Liver (tissue), 9 donors: ENCODE results near the gene PPDPF. TPM values are rescaled to one million over a fixed set of nuclear protein-coding genes. Genes with fewer than 3 reads are reported as not detected.
A peak's percentile ranks its signal among the peaks of the same experiment; 100 is the strongest.

Source experiments
- DNase-seq: peaks from one replicate; pipeline ENCODE4 v3.0.0-alpha.2; 2017; ENCODE audit warnings: low spot score
- H3K27ac ChIP-seq, 2 donors: one replicate each; pipeline ENCODE4 v1.7.0; 2013; ENCODE audit warnings: inconsistent platforms in 2 of 2, low read length in 2 of 2, control low read depth in 1 of 2, low read depth in 1 of 2, mild to moderate bottlenecking in 1 of 2
- H3K27me3 ChIP-seq, 4 donors: one replicate each; pipeline versions ENCODE4 v1.6.1 to v1.7.0; 2013; ENCODE audit warnings: low read length in 3 of 4, inconsistent platforms in 1 of 4, mild to moderate bottlenecking in 1 of 4, moderate library complexity in 1 of 4; ENCODE audit not compliant: control insufficient read depth in 4 of 4, insufficient read depth in 4 of 4
- H3K36me3 ChIP-seq, 4 donors: one replicate each; pipeline versions ENCODE4 v1.6.1 to v1.7.0; 2013; ENCODE audit warnings: low read length in 3 of 4, mild to moderate bottlenecking in 3 of 4, low read depth in 1 of 4, moderate library complexity in 1 of 4; ENCODE audit not compliant: control insufficient read depth in 4 of 4, insufficient read depth in 3 of 4
- H3K4me1 ChIP-seq, 4 donors: one replicate each; pipeline versions ENCODE4 v1.6.1 to v1.7.0; 2013; ENCODE audit warnings: low read length in 3 of 4, mild to moderate bottlenecking in 3 of 4, moderate library complexity in 1 of 4; ENCODE audit not compliant: control insufficient read depth in 4 of 4, insufficient read depth in 4 of 4
- H3K4me3 ChIP-seq, 3 donors: one replicate each; pipeline versions ENCODE4 v1.6.1 to v1.7.0; 2013; ENCODE audit warnings: low read length in 3 of 3, control low read depth in 1 of 3, low read depth in 1 of 3, mild to moderate bottlenecking in 1 of 3
- H3K9ac ChIP-seq, 2 donors: one replicate each; pipeline ENCODE4 v1.7.0; 2013; ENCODE audit warnings: low read length in 2 of 2, mild to moderate bottlenecking in 2 of 2, moderate library complexity in 2 of 2, control low read depth in 1 of 2, low read depth in 1 of 2
- H3K9me3 ChIP-seq, 4 donors: one replicate each; pipeline versions ENCODE4 v1.6.1 to v1.7.0; 2013; ENCODE audit warnings: low read length in 3 of 4; ENCODE audit not compliant: control insufficient read depth in 4 of 4
- CTCF ChIP-seq: fragments of 150-350 bp; IDR thresholded peaks from 2 replicates; pipeline ENCODE4 v1.5.1; 2017; ENCODE audit warnings: improper control_type of control experiment, low read depth, low read length; ENCODE audit not compliant: missing input control
- EGR1 ChIP-seq, 2 donors: IDR thresholded peaks; 2 replicates each; pipeline ENCODE4 v1.6.1; 2016 to 2018; ENCODE audit warnings: antibody characterized with exemption in 2 of 2, low read depth in 2 of 2
- FOXA1 ChIP-seq: IDR thresholded peaks from 2 replicates; pipeline ENCODE4 v1.6.1; 2016; ENCODE audit warnings: antibody characterized with exemption
- FOXA2 ChIP-seq: IDR thresholded peaks from 2 replicates; pipeline ENCODE4 v1.6.1; 2016; ENCODE audit warnings: antibody characterized with exemption
- GABPA ChIP-seq, 2 donors: IDR thresholded peaks in 1 of 2; conservative IDR thresholded peaks in 1 of 2; 2 replicates each; pipeline ENCODE4 v1.6.1; 2016; ENCODE audit warnings: antibody characterized with exemption in 2 of 2, mild to moderate bottlenecking in 1 of 2, moderate library complexity in 1 of 2
- HNF4A ChIP-seq, 2 donors: conservative IDR thresholded peaks; 2 replicates each; pipeline ENCODE4 v1.6.1; 2016; ENCODE audit warnings: antibody characterized with exemption in 2 of 2, mild to moderate bottlenecking in 2 of 2
- HNF4G ChIP-seq: IDR thresholded peaks from 2 replicates; pipeline ENCODE4 v1.6.1; 2016; ENCODE audit warnings: antibody characterized with exemption
- JUND ChIP-seq, 2 donors: IDR thresholded peaks; 2 replicates each; pipeline ENCODE4 v1.6.1; 2016; ENCODE audit warnings: antibody characterized with exemption in 2 of 2
- NR2F2 ChIP-seq: IDR thresholded peaks from 2 replicates; pipeline ENCODE4 v1.6.1; 2016; ENCODE audit warnings: antibody characterized with exemption
- RAD21 ChIP-seq, 2 donors: IDR thresholded peaks; 2 replicates each; pipeline ENCODE4 v1.6.1; 2016; ENCODE audit warnings: antibody characterized with exemption in 2 of 2, mild to moderate bottlenecking in 2 of 2
- REST ChIP-seq: IDR thresholded peaks from 2 replicates; pipeline ENCODE4 v1.6.1; 2016; ENCODE audit warnings: antibody characterized with exemption, mild to moderate bottlenecking
- RXRA ChIP-seq, 2 donors: IDR thresholded peaks; 2 replicates each; pipeline ENCODE4 v1.6.1; 2017 to 2018; ENCODE audit warnings: antibody characterized with exemption in 2 of 2, mild to moderate bottlenecking in 1 of 2
- SP1 ChIP-seq: IDR thresholded peaks from 2 replicates; pipeline ENCODE4 v1.6.1; 2018; ENCODE audit warnings: antibody characterized with exemption, mild to moderate bottlenecking
- TAF1 ChIP-seq: conservative IDR thresholded peaks from 2 replicates; pipeline ENCODE4 v1.6.1; 2016; ENCODE audit warnings: antibody characterized with exemption, mild to moderate bottlenecking
- YY1 ChIP-seq: IDR thresholded peaks from 2 replicates; pipeline ENCODE4 v1.6.1; 2016; ENCODE audit warnings: antibody characterized with exemption, mild to moderate bottlenecking
- ZBTB33 ChIP-seq: IDR thresholded peaks from 2 replicates; pipeline ENCODE4 v1.6.1; 2016; ENCODE audit warnings: antibody characterized with exemption
- WGBS: extraction: QIAGEN DNeasy Blood & Tissue Kit; methylation state at CpG from one replicate; pipeline ENCODE4 v1.1.7; 2013; 5-methylcytosine and 5-hydroxymethylcytosine counted together
- polyA plus RNA-seq, 2 donors: library from polyadenylated mRNA; stranded (reverse) in 1 of 2; unstranded in 1 of 2; fragments of 200-250 nt in 1 of 2; fragments of >200 nt in 1 of 2; fragmentation: Nextera tagmentation in 1 of 2; extraction: Ambion mirVana in 1 of 2; gene quantifications; one replicate each; pipeline versions ENCODE4 v1.2.1 to v1.2.3, GENCODE V29; 2013 to 2015
- total RNA-seq, 2 donors: library from RNA; depleted of rRNA; stranded (reverse); fragments of >200 nt; gene quantifications; one replicate each; pipeline ENCODE4 v1.2.3, GENCODE V29; 2014
- TF ChIP-seq, protein P1 (sequence below): IDR thresholded peaks from 2 replicates; pipeline ENCODE4 v1.6.1; 2016; ENCODE audit warnings: antibody characterized with exemption
- TF ChIP-seq, protein P2 (sequence below): IDR thresholded peaks from 2 replicates; pipeline ENCODE4 v1.6.1; 2016; ENCODE audit warnings: antibody characterized with exemption
- donor health status: healthy.
- donor health status: healthy.
- donor health status: healthy.
- donor health status: healthy.
- donor health status: healthy.

PPDPF gene
- total and polyA plus RNA-seq, 4 donors, result 8.3 to 196 (median 25.3) TPM

- 64% methylated on average over 20 of the region's 20 CpGs for WGBS
- Histone ChIP-seq H3K27ac (no peak overlapping the region), H3K4me1 (peaks cover 3 to 15% (median 7%) of the 10 kb centered on the region in 4 donors), H3K4me3 (no peak overlapping the region), H3K9me3 (no peaks in the 10 kb centered on the region), H3K27me3 (peaks cover 0 to 9% (median under 1%) of the 10 kb centered on the region in 4 donors), H3K36me3 (no peaks in the 10 kb centered on the region), H3K9ac (no peak overlapping the region)
- no peak for DNase-seq
- TF ChIP-seq SP1 (no peak), TAF1 (no peak), ZBTB33 (no peak), NR2F2 (no peak), HNF4G (no peak), HNF4A (conservative IDR thresholded peaks at IDR 0.05) (no peak)
Measured at GRCh38 chr20:63497138-63497945, 23.2 kb upstream of the PPDPF start.

DNA sequence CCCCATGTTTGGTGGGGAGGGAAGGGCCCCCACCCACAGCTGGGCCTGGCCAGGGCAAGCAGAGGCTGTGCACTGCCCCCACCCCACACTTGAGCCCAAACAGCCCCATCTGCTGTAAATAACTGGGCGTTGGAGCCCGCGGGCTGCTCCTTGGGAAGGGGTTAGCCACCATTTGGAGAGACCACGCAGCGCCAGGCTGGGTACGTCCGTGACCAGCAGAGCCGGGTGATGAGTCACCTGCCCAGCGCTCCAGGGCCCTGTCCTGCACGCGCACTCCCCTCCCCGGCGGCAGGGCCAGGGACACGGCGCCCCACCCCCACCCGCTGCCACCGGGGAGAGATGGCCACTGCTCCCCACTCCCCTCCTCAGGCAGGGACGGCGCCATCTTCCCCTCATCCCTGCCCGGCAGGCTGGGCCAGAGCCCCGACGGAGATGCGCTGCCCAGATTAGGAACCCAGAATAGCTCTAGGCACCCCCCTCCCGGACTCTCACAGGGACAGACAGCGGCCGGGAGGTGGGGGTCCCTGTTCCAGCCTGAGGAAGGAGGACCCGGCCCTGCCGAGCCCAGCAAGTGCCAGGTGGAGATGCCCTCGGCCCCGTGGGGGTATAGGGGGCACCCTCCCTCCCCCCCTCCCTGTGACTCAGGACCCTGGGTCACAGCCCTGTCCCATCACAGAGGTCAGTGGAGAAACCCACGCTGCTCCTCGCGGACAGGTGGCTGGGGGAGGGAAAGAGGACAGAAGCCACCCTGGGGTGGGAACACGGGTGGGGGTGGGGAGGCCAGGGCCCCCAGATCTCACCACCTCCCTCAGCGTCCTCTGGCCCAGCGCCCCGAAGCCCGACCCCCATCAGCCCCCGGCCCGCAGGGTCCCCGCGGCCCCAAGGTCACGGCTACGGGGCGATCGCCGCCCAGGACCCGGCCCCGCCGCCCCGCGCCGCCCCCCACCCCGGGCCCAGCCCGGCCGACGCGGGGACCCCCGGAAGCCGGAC, 22.3 kb upstream of the PPDPF start:
- Histone ChIP-seq H3K36me3 (no peaks in the 10 kb centered on the region), H3K4me1 (peaks cover 3 to 15% (median 7%) of the 10 kb centered on the region in 4 donors), H3K9me3 (no peaks in the 10 kb centered on the region), H3K4me3 (peak overlapping the region in 1 of 3 donors; percentile 45), H3K27ac (no peak overlapping the region), H3K9ac (no peak overlapping the region), H3K27me3 (peaks cover 0 to 9% (median under 1%) of the 10 kb centered on the region in 4 donors)
- DNase-seq, result no peak
- WGBS, result 7% methylated on average over 60 of the region's 60 CpGs
- TF ChIP-seq, protein P1, sequence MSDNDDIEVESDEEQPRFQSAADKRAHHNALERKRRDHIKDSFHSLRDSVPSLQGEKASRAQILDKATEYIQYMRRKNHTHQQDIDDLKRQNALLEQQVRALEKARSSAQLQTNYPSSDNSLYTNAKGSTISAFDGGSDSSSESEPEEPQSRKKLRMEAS, result no peak
- no peak for TF ChIP-seq RAD21 (IDR thresholded peaks at IDR 0.05)
- TF ChIP-seq TAF1, result no peak
- TF ChIP-seq HNF4A (conservative IDR thresholded peaks at IDR 0.05), result no peak
- TF ChIP-seq CTCF, result no peak
- TF ChIP-seq YY1, result no peak
- no peak for TF ChIP-seq SP1
- TF ChIP-seq FOXA1, result no peak
- TF ChIP-seq REST, result no peak
- TF ChIP-seq HNF4G, result no peak
- no peak for TF ChIP-seq EGR1 (IDR thresholded peaks at IDR 0.05; ENCODE audit: low read depth in 2 of 2)
- TF ChIP-seq, protein P2, sequence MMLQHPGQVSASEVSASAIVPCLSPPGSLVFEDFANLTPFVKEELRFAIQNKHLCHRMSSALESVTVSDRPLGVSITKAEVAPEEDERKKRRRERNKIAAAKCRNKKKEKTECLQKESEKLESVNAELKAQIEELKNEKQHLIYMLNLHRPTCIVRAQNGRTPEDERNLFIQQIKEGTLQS, result no peak
- TF ChIP-seq FOXA2, result no peak
- TF ChIP-seq GABPA (IDR thresholded peaks at IDR 0.05 in 1 of 2, conservative IDR thresholded peaks at IDR 0.05 in 1 of 2), result no peak
- no peak for TF ChIP-seq JUND (IDR thresholded peaks at IDR 0.05)
- no peak for TF ChIP-seq RXRA (IDR thresholded peaks at IDR 0.05)
- no peak for TF ChIP-seq ZBTB33
- TF ChIP-seq NR2F2, result no peak
